Activated CD4-positive, alpha-beta T cell treated with anti-CD3 and anti-CD28 coated beads for 36 hours (primary cell): ENCODE data around the gene SFTA2. TPM values are rescaled to one million over a fixed set of nuclear protein-coding genes. Genes with fewer than 3 reads are reported as not detected.
A peak's percentile ranks its signal among the peaks of the same experiment; 100 is the strongest.

ENCODE experiments used
- ATAC-seq: fragments of 200-7000 bp; cut with Tn5 transposase; one replicate; pipeline ENCODE4 v1.10.0; 2021; ENCODE audit warnings: mild to moderate bottlenecking, moderate library complexity
- CTCF ChIA-PET: fragments of 350-600 bp; sonication (Branson Sonifier 250); formaldehyde crosslinking; loops from one replicate; lab custom pipeline; 2021; ENCODE audit warnings: antibody characterized with exemption; lab: Charles Lee
- POLR2A ChIA-PET: fragments of 350-600 bp; sonication (Branson Sonifier 250); formaldehyde crosslinking; loops from one replicate; lab custom pipeline; 2021; ENCODE audit warnings: antibody characterized with exemption, inconsistent platforms; lab: Charles Lee
- DNase-seq: peaks from one replicate; pipeline ENCODE4 v3.0.0-alpha.2; 2020
- H3K27ac Mint-ChIP-seq: one replicate; pipeline ENCODE4 v1.8.0; 2021; ENCODE audit warnings: mixed read lengths
- H3K27me3 Mint-ChIP-seq: one replicate; pipeline ENCODE4 v1.8.0; 2021; ENCODE audit warnings: mixed read lengths
- H3K36me3 Mint-ChIP-seq: one replicate; pipeline ENCODE4 v1.8.0; 2021; ENCODE audit warnings: low read depth, mixed read lengths
- H3K4me1 Mint-ChIP-seq: one replicate; pipeline ENCODE4 v1.8.0; 2021; ENCODE audit warnings: mixed read lengths
- H3K4me3 Mint-ChIP-seq: one replicate; pipeline ENCODE4 v1.8.0; 2021; ENCODE audit warnings: mild to moderate bottlenecking, moderate library complexity, mixed read lengths
- H3K9me3 Mint-ChIP-seq: one replicate; pipeline ENCODE4 v1.8.0; 2021; ENCODE audit warnings: low read depth, mixed read lengths
- intact Hi-C, 2 experiments: fragments of 100-400 bp; cut with DNase I in 1 of 2; cut with micrococcal nuclease in 1 of 2; formaldehyde crosslinking; loops; one replicate each; pipeline versions ENCODE4 v1.14.2 to v1.15.1; 2022 to 2024; cut with DNase I, micrococcal nuclease
- total RNA-seq, 2 experiments: library from RNA; stranded (reverse); gene quantifications; one replicate each; pipeline ENCODE4 v1.2.3, GENCODE V29; 2021

Gene SFTA2
- total RNA-seq, 2 experiments from 2014 or later: not detected

GRCh38 chr6:30962716-30963115 lies 30.7 kb upstream of the SFTA2 start:
- ATAC-seq: no peak
- H3K27ac Mint-ChIP-seq: no peak overlapping the region

GRCh38 chr6:30960907-30961673 lies 29.1 kb upstream of the SFTA2 start:
- H3K36me3 Mint-ChIP-seq: no peaks in the 10 kb centered on the region
- H3K9me3 Mint-ChIP-seq: no peaks in the 10 kb centered on the region
- intact Hi-C loops: no loop called here
- POLR2A ChIA-PET: no interaction called here
- peaks cover 20% of the 10 kb centered on the region for H3K27me3 Mint-ChIP-seq
- DNase-seq (no peak), ATAC-seq (no peak)
- H3K27ac Mint-ChIP-seq: no peak overlapping the region
- H3K4me3 Mint-ChIP-seq: no peak overlapping the region
- no peaks in the 10 kb centered on the region for H3K4me1 Mint-ChIP-seq
- CTCF ChIA-PET: interaction anchor here (0.8 kb wide), 1 partner anchor 126 kb away, joined by 4 read pairs; no protein-coding TSS in a partner anchor

More at GRCh38 chr6:30962716-30963115, 30.7 kb upstream of the SFTA2 start:
- peaks cover 17% of the 10 kb centered on the region for H3K27me3 Mint-ChIP-seq
- H3K4me3 Mint-ChIP-seq: no peak overlapping the region
- intact Hi-C loops: no loop called here
- no peak for DNase-seq
- CTCF ChIA-PET: no interaction called here
- no peaks in the 10 kb centered on the region for H3K4me1 Mint-ChIP-seq
- POLR2A ChIA-PET: interaction anchor here (0.9 kb wide), 1 partner anchor 117 kb away, joined by 3 read pairs; no protein-coding TSS in a partner anchor
- no peaks in the 10 kb centered on the region for H3K9me3 Mint-ChIP-seq
- H3K36me3 Mint-ChIP-seq: no peaks in the 10 kb centered on the region

- H3K36me3 Mint-ChIP-seq: no peaks in the 10 kb centered on the region
These were observed 25.7 kb upstream of the SFTA2 start for GRCh38 chr6:30957716-30958115.

GRCh38 chr6:30955367-30956042 lies 23.5 kb upstream of the SFTA2 start:
- Mint-ChIP-seq H3K4me3 (peak overlapping the region; percentile 67), H3K27me3 (peaks cover 22% of the 10 kb centered on the region), H3K27ac (peak overlapping the region; percentile 64), H3K9me3 (no peaks in the 10 kb centered on the region), H3K36me3 (no peaks in the 10 kb centered on the region), H3K4me1 (peaks cover 9% of the 10 kb centered on the region)
- ChIA-PET CTCF (interaction anchor here (0.6 to 2.7 kb wide), 4 partner anchors 13 to 620 kb away, joined by 3 to 10 read pairs (median 4); partner anchors contain the start of gene TNF), POLR2A (interaction anchor here (0.9 to 1.1 kb wide), 2 partner anchors 25 to 132 kb away, joined by 3 to 5 read pairs; no protein-coding TSS in a partner anchor)
- ATAC-seq (peak; percentile 90), DNase-seq (peak; percentile 83)
- intact Hi-C loops: no loop called here

More at GRCh38 chr6:30957716-30958115, 25.7 kb upstream of the SFTA2 start:
- CTCF ChIA-PET: no interaction called here
- no peaks in the 10 kb centered on the region for H3K9me3 Mint-ChIP-seq
- POLR2A ChIA-PET: no interaction called here
- H3K27me3 Mint-ChIP-seq: peaks cover 14% of the 10 kb centered on the region
- DNase-seq: no peak
- H3K4me1 Mint-ChIP-seq: peaks cover 9% of the 10 kb centered on the region
- ATAC-seq: no peak
- no peak overlapping the region for H3K4me3 Mint-ChIP-seq
- intact Hi-C loops: no loop called here
- H3K27ac Mint-ChIP-seq: no peak overlapping the region

GRCh38 chr6:30954631-30955366 lies 22.8 kb upstream of the SFTA2 start:
- CTCF ChIA-PET: interaction anchor here (2.7 kb wide), 1 partner anchor 125 kb away, joined by 10 read pairs; no protein-coding TSS in a partner anchor
- no peak for ATAC-seq

GRCh38 chr6:30951907-30952469 lies 20.0 kb upstream of the SFTA2 start:
- Mint-ChIP-seq H3K4me1 (peaks cover 9% of the 10 kb centered on the region), H3K9me3 (no peaks in the 10 kb centered on the region), H3K27ac (no peak overlapping the region), H3K27me3 (peaks cover 44% of the 10 kb centered on the region), H3K36me3 (no peaks in the 10 kb centered on the region), H3K4me3 (peak overlapping the region; percentile 3)
- POLR2A ChIA-PET: no interaction called here
- ATAC-seq: peak; percentile 23
- CTCF ChIA-PET: interaction anchor here (0.6 kb wide), 1 partner anchor 469 kb away, joined by 4 read pairs; no protein-coding TSS in a partner anchor
- intact Hi-C loops: no loop called here
- no peak for DNase-seq

More at GRCh38 chr6:30954631-30955366, 22.8 kb upstream of the SFTA2 start:
- H3K4me1 Mint-ChIP-seq: peaks cover 9% of the 10 kb centered on the region
- POLR2A ChIA-PET: interaction anchor here (0.7 to 1.1 kb wide), 2 partner anchors 25 to 427 kb away, joined by 3 to 5 read pairs; no protein-coding TSS in a partner anchor
- peak overlapping the region; percentile 67 for H3K4me3 Mint-ChIP-seq
- H3K36me3 Mint-ChIP-seq: no peaks in the 10 kb centered on the region
- DNase-seq: no peak
- H3K9me3 Mint-ChIP-seq: no peaks in the 10 kb centered on the region
- intact Hi-C loops: no loop called here
- peak overlapping the region; percentile 51 for H3K27ac Mint-ChIP-seq
- peaks cover 29% of the 10 kb centered on the region for H3K27me3 Mint-ChIP-seq

- ChIA-PET POLR2A (no interaction called here), CTCF (interaction anchor here (0.7 to 1.5 kb wide), 3 partner anchors 9 to 277 kb away, joined by 3 to 4 read pairs (median 3); partner anchors contain the start of gene MUCL3)
- DNase-seq: no peak
- Mint-ChIP-seq H3K27ac (no peak overlapping the region), H3K27me3 (peaks cover 46% of the 10 kb centered on the region), H3K36me3 (no peaks in the 10 kb centered on the region), H3K4me1 (no peaks in the 10 kb centered on the region), H3K4me3 (no peak overlapping the region), H3K9me3 (no peaks in the 10 kb centered on the region)
- intact Hi-C loops: no loop called here
- ATAC-seq: no peak
These were observed 16.8 kb upstream of the SFTA2 start for GRCh38 chr6:30948811-30949210.

- H3K4me3 Mint-ChIP-seq: no peak overlapping the region
- no peak for ATAC-seq
- no peak for DNase-seq
- H3K27ac Mint-ChIP-seq: no peak overlapping the region
- ChIA-PET POLR2A (no interaction called here), CTCF (interaction anchor here (1.0 to 2.4 kb wide), 2 partner anchors 140 to 143 kb away, joined by 3 to 6 read pairs; no protein-coding TSS in a partner anchor)
- no peaks in the 10 kb centered on the region for H3K9me3 Mint-ChIP-seq
- H3K36me3 Mint-ChIP-seq: no peaks in the 10 kb centered on the region
- intact Hi-C loops: no loop called here
- peaks cover 47% of the 10 kb centered on the region for H3K27me3 Mint-ChIP-seq
- no peaks in the 10 kb centered on the region for H3K4me1 Mint-ChIP-seq
These were observed 15.3 kb upstream of the SFTA2 start for GRCh38 chr6:30947231-30947630.

- no peaks in the 10 kb centered on the region for H3K36me3 Mint-ChIP-seq
- H3K27me3 Mint-ChIP-seq: peaks cover 48% of the 10 kb centered on the region
- no peak overlapping the region for H3K27ac Mint-ChIP-seq
- POLR2A ChIA-PET: no interaction called here
- no peaks in the 10 kb centered on the region for H3K9me3 Mint-ChIP-seq
- no peaks in the 10 kb centered on the region for H3K4me1 Mint-ChIP-seq
- intact Hi-C loops: no loop called here
- DNase-seq (no peak), ATAC-seq (no peak)
- CTCF ChIA-PET: interaction anchor here (0.9 kb wide), 1 partner anchor 30 kb away, joined by 3 read pairs; no protein-coding TSS in a partner anchor
- H3K4me3 Mint-ChIP-seq: no peak overlapping the region
These were observed 13.3 kb upstream of the SFTA2 start for GRCh38 chr6:30945281-30945680.

GRCh38 chr6:30944051-30944450 lies 12.1 kb upstream of the SFTA2 start:
- Mint-ChIP-seq H3K4me3 (no peak overlapping the region), H3K4me1 (no peaks in the 10 kb centered on the region), H3K27me3 (peaks cover 39% of the 10 kb centered on the region), H3K9me3 (no peaks in the 10 kb centered on the region), H3K36me3 (no peaks in the 10 kb centered on the region), H3K27ac (no peak overlapping the region)
- intact Hi-C loops: no loop called here
- DNase-seq (no peak), ATAC-seq (no peak)
- CTCF ChIA-PET: interaction anchor here (0.6 to 0.9 kb wide), 2 partner anchors 29 to 128 kb away, joined by 3 read pairs; no protein-coding TSS in a partner anchor
- POLR2A ChIA-PET: no interaction called here
